ENCODE measurements around the gene JMJD8. TPM values are rescaled to one million over a fixed set of nuclear protein-coding genes. Genes with fewer than 3 reads are reported as not detected.
A peak's percentile ranks its signal among the peaks of the same experiment; 100 is the strongest.

JMJD8 gene
- total and polyA plus RNA-seq, 10 of the 15 experiments (the other 5 are each of a cell fraction or from before 2014, with no cell fraction given) = 1.00 to 50.4 (median 30.7) TPM

- peak; percentile 61; the same call in 1 of the 2 replicates for TF ChIP-seq RB1 (IDR thresholded peaks at IDR 0.05; ENCODE audit: borderline replicate concordance)
- TF ChIP-seq GABPA (IDR thresholded peaks at IDR 0.05; ENCODE audit: low read depth) = no peak
- peak; percentile 47; the same call in 1 of the 2 replicates for TF ChIP-seq PKNOX1 (IDR thresholded peaks at IDR 0.05)
- peak; percentile 86 for TF ChIP-seq ZSCAN29 (IDR thresholded peaks at IDR 0.05)
- TF ChIP-seq NR2C2 (IDR thresholded peaks at IDR 0.05; ENCODE audit: borderline replicate concordance, control insufficient read depth, insufficient read length, low read depth) = no peak
- TF ChIP-seq RFX5 (IDR thresholded peaks at IDR 0.05; ENCODE audit: low read depth, low read length) = no peak
- TF ChIP-seq USF2 (IDR thresholded peaks at IDR 0.05; ENCODE audit: borderline replicate concordance, low read depth, low read length) = no peak
- peak; percentile 93; the same call in 1 of the 2 replicates for TF ChIP-seq STAT1 (conservative IDR thresholded peaks at IDR 0.05)
- TF ChIP-seq TCF3 (IDR thresholded peaks at IDR 0.05; ENCODE audit: borderline replicate concordance, insufficient read depth, low read depth, low read length) = 0 out of 2 replicates have a peak, but pooled peaks have one; percentile 47
- TF ChIP-seq EP300 (IDR thresholded peaks at IDR 0.05; ENCODE audit: borderline replicate concordance in 1 of 2, control insufficient read depth in 1 of 2, low read depth in 2 of 2, low read length in 2 of 2) = peak in 1 of 2 experiments; percentile 66; a peak in 1 of 4 replicates
- TF ChIP-seq TARDBP (IDR thresholded peaks at IDR 0.05; ENCODE audit: borderline replicate concordance) = peak; percentile 94
- TF ChIP-seq USF1 (IDR thresholded peaks at IDR 0.05; ENCODE audit: borderline replicate concordance, extremely low read length, insufficient read depth, low read depth, low read length) = no peak
- no peak; the same call in 1 of the 2 replicates for TF ChIP-seq HDGF (IDR thresholded peaks at IDR 0.05)
- TF ChIP-seq NFXL1 (IDR thresholded peaks at IDR 0.05; ENCODE audit: borderline replicate concordance) = no peak
- TF ChIP-seq YY1 (IDR thresholded peaks at IDR 0.05; ENCODE audit: low read depth, low read length) = peak; percentile 76
- TF ChIP-seq MYC (IDR thresholded peaks at IDR 0.05; ENCODE audit: insufficient read depth, insufficient read length, insufficient replicate concordance, low read length, severe bottlenecking) = peak; percentile 41
- TF ChIP-seq NRF1 (conservative IDR thresholded peaks at IDR 0.05; ENCODE audit: low read depth, low read length) = no peak
- no peak for TF ChIP-seq ZNF592 (IDR thresholded peaks at IDR 0.05)
- TF ChIP-seq SIN3A (IDR thresholded peaks at IDR 0.05; ENCODE audit: low read depth, low read length) = peak; percentile 90
- TF ChIP-seq EZH2 (IDR thresholded peaks at IDR 0.05; ENCODE audit: borderline replicate concordance, control insufficient read depth, low read depth, low read length) = no peak
- peak; percentile 81; the same call in 1 of the 2 replicates for TF ChIP-seq PAX5 (IDR thresholded peaks at IDR 0.05; ENCODE audit: borderline replicate concordance, low read depth, low read length)
- TF ChIP-seq RUNX3 (IDR thresholded peaks at IDR 0.05; ENCODE audit: low read length) = peak; percentile 35
These were observed 47.7 kb downstream of the JMJD8 start, which contains the start of gene METTL26 (continued) for GRCh38 chr16:636206-637080.
